Loucy (cell line): ENCODE data around the gene SASH3.
"Not testable (repeated sequence)": the region's sequence is repeated elsewhere in the genome, so short reads cannot be mapped to it uniquely, and the experiment has no call there.

Experiments
- H2AFZ ChIP-seq: fragments of 200-600 bp; sonication (generic); 2 replicates; pipeline ENCODE4 v1.6.0; 2016; ENCODE audit warnings: antibody characterized with exemption, mild to moderate bottlenecking, low read length, moderate library complexity
- H3F3A ChIP-seq: fragments of 200-600 bp; 2 replicates; pipeline ENCODE4 v1.6.0; 2016; ENCODE audit warnings: antibody characterized with exemption, low read depth, mild to moderate bottlenecking
- H3K27me3 ChIP-seq: fragments of 200-600 bp; sonication (generic); 2 replicates; pipeline ENCODE4 v1.6.1; 2014; ENCODE audit warnings: low read length, mild to moderate bottlenecking; ENCODE audit not compliant: insufficient read depth, poor library complexity, severe bottlenecking
- H3K36me3 ChIP-seq: fragments of 200-600 bp; sonication (generic); 2 replicates; pipeline ENCODE4 v1.6.1; 2016; ENCODE audit warnings: low read length; ENCODE audit not compliant: insufficient read depth
- H3K4me1 ChIP-seq: fragments of 200-600 bp; sonication (generic); 2 replicates; pipeline ENCODE4 v1.5.1; 2014; ENCODE audit warnings: low read length, mild to moderate bottlenecking; ENCODE audit not compliant: insufficient read depth, poor library complexity, severe bottlenecking
- H3K4me2 ChIP-seq: fragments of 200-600 bp; sonication (generic); 2 replicates; pipeline ENCODE4 v1.6.0; 2014; ENCODE audit warnings: antibody characterized with exemption, low read length, low read depth, mild to moderate bottlenecking; ENCODE audit not compliant: poor library complexity, severe bottlenecking
- H3K4me3 ChIP-seq: fragments of 200-600 bp; sonication (generic); 2 replicates; pipeline ENCODE4 v1.5.1; 2014; ENCODE audit warnings: low read length, mild to moderate bottlenecking, mixed read lengths; ENCODE audit not compliant: poor library complexity, severe bottlenecking
- H3K79me2 ChIP-seq: fragments of 200-600 bp; sonication (generic); 2 replicates; pipeline ENCODE4 v1.6.1; 2014; ENCODE audit warnings: low read length; ENCODE audit not compliant: insufficient read depth
- H3K9ac ChIP-seq: fragments of 200-600 bp; sonication (generic); 2 replicates; pipeline ENCODE4 v1.6.0; 2014; ENCODE audit warnings: mild to moderate bottlenecking, low read depth, low read length, moderate library complexity; ENCODE audit not compliant: poor library complexity, severe bottlenecking
- H3K9me2 ChIP-seq: fragments of 200-600 bp; sonication (generic); replicated peaks from 2 replicates; pipeline ENCODE4 v1.6.1; 2016; ENCODE audit warnings: low read depth, low read length, mixed read lengths
- H3K9me3 ChIP-seq: fragments of 200-600 bp; sonication (generic); 2 replicates; pipeline ENCODE4 v1.6.1; 2014; ENCODE audit warnings: mild to moderate bottlenecking, antibody characterized with exemption, low read length, low read depth; ENCODE audit not compliant: insufficient read depth
- H4K20me1 ChIP-seq: fragments of 200-600 bp; sonication (generic); 2 replicates; pipeline ENCODE4 v1.6.0; 2014; ENCODE audit warnings: antibody characterized with exemption, low read length, mild to moderate bottlenecking; ENCODE audit not compliant: insufficient read depth, poor library complexity, severe bottlenecking
- CTCF ChIP-seq: fragments of 200-600 bp; sonication (generic); conservative IDR thresholded peaks from 2 replicates; pipeline ENCODE4 v1.5.1; 2014; ENCODE audit warnings: mild to moderate bottlenecking, antibody characterized with exemption, low read length
- EZH2phosphoT487 ChIP-seq: fragments of 200-600 bp; IDR thresholded peaks from 2 replicates; pipeline ENCODE4 v1.6.1; 2018; ENCODE audit warnings: antibody characterized with exemption, mild to moderate bottlenecking, moderate library complexity, borderline replicate concordance

The SASH3 gene

GRCh38 chrX:129738466-129739308 lies 41.1 kb upstream of the SASH3 start, which contains the start of gene XPNPEP2:
TSS of gene XPNPEP2 (plus strand) at chrX:129738979. CDS start at chrX:129739214, 235 bp downstream.
- Histone ChIP-seq H3K4me2 (no peak within 1 kb of the TSS), H3K36me3 (no peaks in the 10 kb centered on the region), H3K27me3 (no peaks in the 10 kb centered on the region), H3K4me3 (no peak within 1 kb of the TSS), H3K9me2 (no peaks in the 10 kb centered on the region), H3F3A (no peaks in the 10 kb centered on the region), H2AFZ (no peak within 1 kb of the TSS), H3K9ac (no peak within 1 kb of the TSS), H3K4me1 (no peaks in the 10 kb centered on the region), H4K20me1 (no peaks in the 10 kb centered on the region), H3K9me3 (no peaks in the 10 kb centered on the region), H3K79me2 (no peaks in the 10 kb centered on the region)
- TF ChIP-seq EZH2phosphoT487 (no peak), CTCF (no peak)

- Histone ChIP-seq H3K9me3 (no peaks in the 10 kb centered on the region), H3F3A (no peaks in the 10 kb centered on the region), H3K4me1 (no peaks in the 10 kb centered on the region), H2AFZ (no peak overlapping the region), H3K4me3 (no peak overlapping the region), H4K20me1 (no peaks in the 10 kb centered on the region), H3K79me2 (no peaks in the 10 kb centered on the region), H3K36me3 (no peaks in the 10 kb centered on the region), H3K9ac (no peak overlapping the region), H3K27me3 (no peaks in the 10 kb centered on the region), H3K9me2 (no peaks in the 10 kb centered on the region), H3K4me2 (no peak overlapping the region)
- TF ChIP-seq EZH2phosphoT487 = no peak
- no peak for TF ChIP-seq CTCF
Measured at GRCh38 chrX:129739578-129739977, 40.2 kb upstream of the SASH3 start.

- TF ChIP-seq CTCF (no peak), EZH2phosphoT487 (no peak)
Measured at GRCh38 chrX:129741880-129742758, 37.6 kb upstream of the SASH3 start.

GRCh38 chrX:129742759-129743152 lies 37.0 kb upstream of the SASH3 start:
- H3K9me3 ChIP-seq, H3K4me1 ChIP-seq, H3F3A ChIP-seq, H2AFZ ChIP-seq, H3K79me2 ChIP-seq, H3K36me3 ChIP-seq, H3K4me3 ChIP-seq, H3K4me2 ChIP-seq, H4K20me1 ChIP-seq, H3K27me3 ChIP-seq, H3K9ac ChIP-seq, H3K9me2 ChIP-seq: not testable (repeated sequence)

More at GRCh38 chrX:129741880-129742758, 37.6 kb upstream of the SASH3 start:
- H3K4me3 ChIP-seq = no peak overlapping the region
- H3K9me2 ChIP-seq = no peaks in the 10 kb centered on the region
- no peaks in the 10 kb centered on the region for H3K4me1 ChIP-seq
- H3K4me2 ChIP-seq = no peak overlapping the region
- no peaks in the 10 kb centered on the region for H3K9me3 ChIP-seq
- H3K79me2 ChIP-seq = no peaks in the 10 kb centered on the region
- no peak overlapping the region for H3K9ac ChIP-seq
- no peaks in the 10 kb centered on the region for H4K20me1 ChIP-seq
- no peaks in the 10 kb centered on the region for H3F3A ChIP-seq
- no peaks in the 10 kb centered on the region for H3K36me3 ChIP-seq
- no peak overlapping the region for H2AFZ ChIP-seq
- no peaks in the 10 kb centered on the region for H3K27me3 ChIP-seq
